HG03159 (cell line): ENCODE data around the gene GOLGA8M.
"Not testable (repeated sequence)": the region's sequence is repeated elsewhere in the genome, so short reads cannot be mapped to it uniquely, and the experiment has no call there.

ENCODE experiments used
- ATAC-seq: cut with Tn5 transposase; IDR thresholded peaks from one replicate; pipeline ENCODE4 v1.9.1; 2021; ENCODE audit warnings: mild to moderate bottlenecking, moderate library complexity; ENCODE audit not compliant: unreplicated experiment

GOLGA8M gene

GRCh38 chr15:28663717-28664116 is 48.5 kb downstream of the GOLGA8M start:
- ATAC-seq: not testable (repeated sequence)

- not testable (repeated sequence) for ATAC-seq
Measured at GRCh38 chr15:28660750-28661149, 51.5 kb downstream of the GOLGA8M start.

GRCh38 chr15:28656018-28656360 is 56.2 kb downstream of the GOLGA8M start:
- not testable (repeated sequence) for ATAC-seq

- ATAC-seq: not testable (repeated sequence)
Measured at GRCh38 chr15:28655329-28656017, 56.7 kb downstream of the GOLGA8M start.

- ATAC-seq: not testable (repeated sequence)
Measured at GRCh38 chr15:28654194-28654593, 58.0 kb downstream of the GOLGA8M start.

- ATAC-seq: not testable (repeated sequence)
Measured at GRCh38 chr15:28652538-28652937, 59.7 kb downstream of the GOLGA8M start.
